22Rv1 (cell line): ENCODE measurements around the gene MPHOSPH10.
"Not testable (repeated sequence)": the region's sequence is repeated elsewhere in the genome, so short reads cannot be mapped to it uniquely, and the experiment has no call there.

Experiments
- H3K27ac ChIP-seq: fragments of 450-650 bp; 2 replicates; pipeline ENCODE4 v1.5.1; 2017
- ZFX ChIP-seq: fragments of 450-650 bp; IDR thresholded peaks from 2 replicates; pipeline ENCODE4 v1.6.1; 2017; ENCODE audit warnings: antibody characterized with exemption, borderline replicate concordance
- TF ChIP-seq, protein P1 (sequence below): fragments of 450-650 bp; IDR thresholded peaks from 2 replicates; pipeline ENCODE4 v1.5.1; 2017; ENCODE audit warnings: mild to moderate bottlenecking

The MPHOSPH10 gene

DNA sequence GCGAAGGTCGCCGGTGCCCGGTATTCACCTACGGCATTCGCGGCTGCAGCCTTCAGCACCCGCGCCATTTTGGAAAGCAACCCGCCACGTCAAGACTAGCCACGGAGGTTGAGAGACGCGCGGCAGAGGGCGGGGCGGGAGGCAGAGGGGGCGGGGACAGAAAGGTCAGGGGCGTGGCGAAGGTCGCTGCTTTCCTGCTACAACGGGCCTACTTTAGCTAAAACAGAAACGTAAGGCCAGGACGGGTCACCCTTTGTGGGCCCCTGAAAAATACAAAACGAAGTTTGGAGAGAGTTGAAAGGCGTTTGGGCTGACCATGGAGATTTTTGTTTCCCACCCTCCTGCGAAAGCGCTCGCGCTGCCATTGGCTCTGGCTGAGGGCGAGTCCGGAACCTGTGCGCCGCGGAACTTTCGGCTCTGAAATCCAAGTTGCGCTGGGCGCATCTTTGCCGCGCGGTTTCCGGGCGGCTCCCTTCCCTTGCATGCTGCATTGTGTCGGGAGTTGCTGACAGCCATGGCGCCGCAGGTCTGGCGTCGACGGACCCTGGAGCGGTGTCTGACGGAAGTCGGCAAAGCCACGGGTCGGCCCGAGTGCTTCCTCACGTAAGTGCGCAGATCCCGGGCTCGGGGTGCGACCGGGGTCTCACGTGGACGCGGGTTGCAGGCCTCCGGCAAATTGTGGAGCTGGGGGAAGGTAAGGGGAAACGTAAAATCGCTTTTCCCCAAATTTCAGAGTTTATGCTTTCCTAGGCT lies at the start of gene MPHOSPH10, which contains the start of gene MCEE:
TSS of gene MPHOSPH10 (plus strand) at position 483 of the 753 bp plus-strand sequence. CDS start at position 515, 32 bp downstream.
TSS of gene MCEE (minus strand) at position 78 of the 753 bp plus-strand sequence. CDS start at position 68, 10 bp downstream.
- TF ChIP-seq, protein P1, sequence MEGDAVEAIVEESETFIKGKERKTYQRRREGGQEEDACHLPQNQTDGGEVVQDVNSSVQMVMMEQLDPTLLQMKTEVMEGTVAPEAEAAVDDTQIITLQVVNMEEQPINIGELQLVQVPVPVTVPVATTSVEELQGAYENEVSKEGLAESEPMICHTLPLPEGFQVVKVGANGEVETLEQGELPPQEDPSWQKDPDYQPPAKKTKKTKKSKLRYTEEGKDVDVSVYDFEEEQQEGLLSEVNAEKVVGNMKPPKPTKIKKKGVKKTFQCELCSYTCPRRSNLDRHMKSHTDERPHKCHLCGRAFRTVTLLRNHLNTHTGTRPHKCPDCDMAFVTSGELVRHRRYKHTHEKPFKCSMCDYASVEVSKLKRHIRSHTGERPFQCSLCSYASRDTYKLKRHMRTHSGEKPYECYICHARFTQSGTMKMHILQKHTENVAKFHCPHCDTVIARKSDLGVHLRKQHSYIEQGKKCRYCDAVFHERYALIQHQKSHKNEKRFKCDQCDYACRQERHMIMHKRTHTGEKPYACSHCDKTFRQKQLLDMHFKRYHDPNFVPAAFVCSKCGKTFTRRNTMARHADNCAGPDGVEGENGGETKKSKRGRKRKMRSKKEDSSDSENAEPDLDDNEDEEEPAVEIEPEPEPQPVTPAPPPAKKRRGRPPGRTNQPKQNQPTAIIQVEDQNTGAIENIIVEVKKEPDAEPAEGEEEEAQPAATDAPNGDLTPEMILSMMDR: no peak
- TF ChIP-seq ZFX: no peak
- peak within 1 kb of the TSS; percentile 98 for H3K27ac ChIP-seq

DNA sequence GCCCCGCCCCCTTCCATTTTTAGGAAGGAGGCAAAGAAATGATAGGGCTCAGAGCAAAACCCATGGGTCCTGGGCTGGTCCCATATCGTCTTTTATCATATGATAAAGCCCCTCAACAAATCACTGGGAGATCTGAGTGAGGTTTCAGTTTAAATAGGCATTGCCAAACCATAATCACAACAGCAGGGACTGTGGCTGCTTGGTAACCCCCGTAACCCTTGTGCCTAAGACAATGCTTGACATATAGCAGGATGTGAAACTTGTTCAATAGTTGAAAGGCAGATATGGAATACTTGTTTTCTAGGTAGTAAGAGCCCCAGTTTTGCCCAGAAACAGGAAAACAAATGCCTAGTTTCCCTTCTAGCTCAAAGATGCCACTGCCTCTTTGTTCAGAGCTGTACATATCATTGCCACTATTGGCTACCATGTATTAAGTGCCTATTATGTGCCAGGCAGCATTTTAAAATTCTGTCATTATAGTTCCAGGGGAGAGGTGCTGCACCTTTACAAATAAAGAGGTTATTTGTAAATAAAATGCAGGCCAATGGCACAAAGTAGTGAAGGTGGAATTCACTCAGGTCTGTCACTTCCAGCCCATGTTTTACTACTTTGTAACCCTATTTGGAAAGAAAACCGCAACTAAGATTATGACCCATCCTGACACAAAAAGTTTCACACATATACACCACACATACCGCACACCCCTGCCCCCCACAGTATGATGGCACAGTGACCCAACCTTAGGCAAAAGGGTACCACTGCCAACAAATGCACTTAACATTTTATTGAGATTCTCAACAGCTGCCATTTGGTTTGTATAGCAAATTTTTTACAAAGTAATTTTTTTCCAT lies 47.8 kb upstream of the MPHOSPH10 start:
- TF ChIP-seq, protein P1: no peak
- no peak for TF ChIP-seq ZFX
- no peak overlapping the region for H3K27ac ChIP-seq

DNA sequence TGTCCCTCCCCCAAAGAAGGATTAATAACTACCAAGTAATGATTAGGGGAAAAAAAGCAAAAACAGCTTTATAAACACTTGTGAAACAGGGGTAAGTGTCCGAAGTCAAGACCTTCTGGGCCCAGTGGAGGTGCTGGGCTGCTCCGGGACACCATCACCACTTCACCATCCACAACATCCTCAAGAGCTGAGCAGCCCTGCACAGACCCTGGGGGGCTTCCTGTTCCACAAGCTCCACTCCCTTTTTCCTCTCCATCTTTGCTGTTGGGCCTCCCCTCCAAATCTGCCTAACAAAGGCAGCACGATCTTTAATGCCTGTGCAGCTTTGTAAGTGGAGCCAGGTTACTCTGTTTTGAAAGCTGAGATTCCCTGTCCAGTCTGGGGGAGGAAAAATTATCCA lies 47.1 kb upstream of the MPHOSPH10 start:
- not testable (repeated sequence) for H3K27ac ChIP-seq

- H3K27ac ChIP-seq: not testable (repeated sequence)
Observed at GRCh38 chr2:71083752-71084312, 46.6 kb upstream of the MPHOSPH10 start.

GRCh38 chr2:71085325-71086003 lies 45.0 kb upstream of the MPHOSPH10 start:
- H3K27ac ChIP-seq: not testable (repeated sequence)

DNA sequence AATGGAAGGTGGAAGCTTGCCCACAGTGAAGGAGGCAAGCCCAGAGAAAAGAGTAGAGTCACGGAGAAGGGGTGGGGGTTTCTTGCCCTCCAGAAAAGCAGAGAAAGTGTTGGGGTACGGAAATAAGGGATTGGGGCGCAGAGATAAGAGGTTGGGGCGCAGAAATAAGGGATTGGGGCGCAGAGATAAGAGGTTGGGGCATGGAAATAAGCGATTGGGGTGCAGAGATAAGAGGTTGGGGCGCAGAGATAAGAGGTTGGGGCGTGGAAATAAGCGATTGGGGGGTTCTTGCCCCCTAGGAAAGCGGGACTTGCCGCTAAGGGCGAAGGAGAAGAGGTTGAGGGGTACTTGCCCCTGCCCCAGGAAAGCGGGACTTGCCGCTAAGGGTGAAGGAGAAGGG lies 41.0 kb upstream of the MPHOSPH10 start:
- H3K27ac ChIP-seq: not testable (repeated sequence)

GRCh38 chr2:71091808-71092207 lies 38.6 kb upstream of the MPHOSPH10 start:
- not testable (repeated sequence) for H3K27ac ChIP-seq

- H3K27ac ChIP-seq: not testable (repeated sequence)
Observed at GRCh38 chr2:71092491-71093260, 37.8 kb upstream of the MPHOSPH10 start.

DNA sequence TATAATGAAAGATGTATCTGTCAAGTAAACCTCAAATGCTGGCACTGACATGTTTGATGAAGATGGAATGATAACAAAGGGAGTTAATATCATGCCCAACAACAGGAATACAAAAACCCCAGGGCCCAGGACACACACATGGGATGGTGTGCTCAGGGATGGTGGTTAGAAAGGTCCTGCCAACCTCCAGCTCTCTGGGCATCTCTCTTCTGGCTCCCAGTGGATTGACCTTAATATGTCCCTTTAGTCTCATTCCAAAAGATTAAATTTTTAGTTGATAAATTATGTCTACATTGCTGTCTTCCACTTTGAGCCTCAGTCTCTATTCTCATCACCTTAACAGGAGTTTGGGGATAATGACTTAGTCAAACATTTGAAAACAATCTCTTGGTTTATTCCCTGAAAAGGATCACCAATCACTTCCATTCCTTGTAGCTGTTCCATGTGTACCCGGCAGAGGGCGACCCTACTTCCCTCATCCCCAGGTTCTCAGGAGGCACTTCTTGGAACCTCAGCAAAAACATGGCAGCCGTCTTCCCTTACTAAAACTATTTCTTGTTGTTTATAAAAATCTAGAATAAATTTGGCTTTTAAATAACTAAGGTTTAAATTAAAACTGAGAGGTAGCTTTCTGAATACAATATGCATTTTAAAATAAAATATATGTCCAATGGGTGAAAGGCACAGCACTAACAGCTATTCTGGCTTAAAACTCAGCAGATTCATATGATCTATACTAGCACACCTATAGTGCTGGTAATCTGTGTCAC lies 30.1 kb upstream of the MPHOSPH10 start:
- H3K27ac ChIP-seq: no peak overlapping the region
- TF ChIP-seq, protein P1: peak; percentile 94
- no peak for TF ChIP-seq ZFX
